Frontal cortex (tissue), 1 donor: ENCODE data around the gene EXOG. TPM values are rescaled to one million over a fixed set of nuclear protein-coding genes. Genes with fewer than 3 reads are reported as not detected.

ENCODE experiments used
- small RNA-seq: library from RNA; depleted of rRNA; stranded (forward); fragments of <200 nt; gene quantifications from one replicate; pipeline ENCODE3, GENCODE V24; 2014
- total RNA-seq: library from RNA; depleted of rRNA; stranded (reverse); fragments of >200 nt; gene quantifications from one replicate; pipeline ENCODE4 v1.2.3, GENCODE V29; 2014

Gene EXOG
- total RNA-seq, 1 donor from 2014 or later = 13.5 TPM

Small RNA genes within 50 kb of the gene (small RNA-seq; reads per million reads assigned to genes)
- not detected for gene RF00019

Other genes with a start within 250 kb of the EXOG start
- under 0.01 TPM for gene SLC22A13, start 230.5 kb upstream of the EXOG start, total RNA-seq
- gene SLC22A14, start 214.0 kb upstream of the EXOG start, total RNA-seq = under 0.01 TPM
- gene XYLB, start 149.6 kb upstream of the EXOG start, total RNA-seq = 4.1 TPM
- 44.0 TPM for gene ACVR2B, start 42.5 kb upstream of the EXOG start, total RNA-seq
- gene SCN5A, start 153.3 kb downstream of the EXOG start, total RNA-seq = 1.2 TPM